HFFc6 (cell line): ENCODE measurements around the gene IQCK. TPM values are rescaled to one million over a fixed set of nuclear protein-coding genes. Genes with fewer than 3 reads are reported as not detected.
"Not testable (repeated sequence)": the region's sequence is repeated elsewhere in the genome, so short reads cannot be mapped to it uniquely, and the experiment has no call there.

ENCODE experiments used
- DNase-seq: peaks from one replicate; pipeline ENCODE4 v3.0.0-alpha.2; 2018
- H3K27ac Mint-ChIP-seq: 2 replicates; pipeline ENCODE4 v1.8.0; 2020; ENCODE audit warnings: mild to moderate bottlenecking, mixed read lengths
- H3K27me3 Mint-ChIP-seq: 2 replicates; pipeline ENCODE4 v1.8.0; 2021; ENCODE audit warnings: mild to moderate bottlenecking, moderate library complexity, mixed read lengths; ENCODE audit not compliant: insufficient read depth
- H3K36me3 Mint-ChIP-seq: 2 replicates; pipeline ENCODE4 v1.8.0; 2021; ENCODE audit warnings: low read depth, mixed read lengths
- H3K4me1 Mint-ChIP-seq: 2 replicates; pipeline ENCODE4 v1.8.0; 2020; ENCODE audit warnings: low read depth, mixed read lengths
- H3K4me3 Mint-ChIP-seq: 2 replicates; pipeline ENCODE4 v1.8.0; 2020; ENCODE audit warnings: mild to moderate bottlenecking, moderate library complexity, mixed read lengths
- H3K9me3 Mint-ChIP-seq: 2 replicates; pipeline ENCODE4 v1.8.0; 2020; ENCODE audit warnings: mild to moderate bottlenecking, mixed read lengths
- CTCF ChIP-seq: fragments of 200-600 bp; sonication (generic); IDR thresholded peaks from 2 replicates; pipeline ENCODE4 v1.5.0; 2021; ENCODE audit warnings: antibody characterized with exemption, mild to moderate bottlenecking
- total RNA-seq, 6 experiments: library from RNA; stranded (reverse); fragmentation: NEBNext Ultra II Directional; extraction: Animal tissue kit (Norgen Biotek cat#: 25700); gene quantifications; 2 replicates in 1 of 6; 3 replicates in 5 of 6; pipeline ENCODE4 v1.2.3, GENCODE V29; 2021

Gene IQCK
- total RNA-seq, 6 experiments from 2014 or later = 2.2 to 5.0 (median 2.8) TPM

- no peak for TF ChIP-seq CTCF
- no peak for DNase-seq
- no peak overlapping the region for H3K4me3 Mint-ChIP-seq
- no peak overlapping the region for H3K27ac Mint-ChIP-seq
- no peaks in the 10 kb centered on the region; the same call in 1 of the 2 replicates for H3K27me3 Mint-ChIP-seq
- H3K36me3 Mint-ChIP-seq = peaks cover 22% of the 10 kb centered on the region
- H3K4me1 Mint-ChIP-seq = peaks cover 20% of the 10 kb centered on the region
- no peaks in the 10 kb centered on the region for H3K9me3 Mint-ChIP-seq
These were observed 2.5 kb upstream of the IQCK start for GRCh38 chr16:19715566-19715965.

- Mint-ChIP-seq H3K27me3 (no peaks in the 10 kb centered on the region; the same call in 1 of the 2 replicates), H3K27ac (peak overlapping the region; percentile 42; the same call in 1 of the 2 replicates), H3K4me3 (peak overlapping the region; percentile 97), H3K36me3 (peaks cover 22% of the 10 kb centered on the region), H3K4me1 (peaks cover 20% of the 10 kb centered on the region), H3K9me3 (no peaks in the 10 kb centered on the region)
- no peak for TF ChIP-seq CTCF
- no peak for DNase-seq
These were observed 1.9 kb upstream of the IQCK start for GRCh38 chr16:19716183-19716582.

- peak overlapping the region; percentile 87 for H3K27ac Mint-ChIP-seq
- peak overlapping the region; percentile 97 for H3K4me3 Mint-ChIP-seq
- H3K27me3 Mint-ChIP-seq, H3K9me3 Mint-ChIP-seq, DNase-seq: not testable (repeated sequence)
- peaks cover 20% of the 10 kb centered on the region for H3K4me1 Mint-ChIP-seq
- H3K36me3 Mint-ChIP-seq = peaks cover 19% of the 10 kb centered on the region
These were observed 1.3 kb upstream of the IQCK start for GRCh38 chr16:19716728-19717127.

GRCh38 chr16:19717314-19717713, 757 bp upstream of the IQCK start:
- peak overlapping the region; percentile 87 for H3K27ac Mint-ChIP-seq
- no peaks in the 10 kb centered on the region; the same call in 1 of the 2 replicates for H3K27me3 Mint-ChIP-seq
- peaks cover 16% of the 10 kb centered on the region for H3K36me3 Mint-ChIP-seq
- DNase-seq = no peak
- H3K4me1 Mint-ChIP-seq = peaks cover 20% of the 10 kb centered on the region
- no peak for TF ChIP-seq CTCF
- H3K4me3 Mint-ChIP-seq = peak overlapping the region; percentile 97
- no peaks in the 10 kb centered on the region for H3K9me3 Mint-ChIP-seq

GRCh38 chr16:19718624-19718965, 524 bp downstream of the IQCK start:
- Mint-ChIP-seq H3K4me3 (peak overlapping the region; percentile 97), H3K27ac (peak overlapping the region; percentile 87), H3K4me1 (peaks cover 20% of the 10 kb centered on the region), H3K27me3 (no peaks in the 10 kb centered on the region; the same call in 1 of the 2 replicates), H3K9me3 (no peaks in the 10 kb centered on the region), H3K36me3 (peaks cover 11% of the 10 kb centered on the region)
- DNase-seq = no peak
- TF ChIP-seq CTCF = no peak

- no peak for TF ChIP-seq CTCF
- Mint-ChIP-seq H3K4me1 (no peaks in the 10 kb centered on the region), H3K4me3 (no peak overlapping the region), H3K9me3 (no peaks in the 10 kb centered on the region), H3K27me3 (no peaks in the 10 kb centered on the region; the same call in 1 of the 2 replicates), H3K27ac (no peak overlapping the region), H3K36me3 (no peaks in the 10 kb centered on the region)
- DNase-seq = no peak
These were observed 4.3 kb downstream of the IQCK start for GRCh38 chr16:19722269-19722952.
